HG03378 (cell line): ENCODE measurements around the gene ZNF567.

Experiments
- ATAC-seq: cut with Tn5 transposase; IDR thresholded peaks from one replicate; pipeline ENCODE4 v1.9.1; 2021; ENCODE audit warnings: mild to moderate bottlenecking, moderate library complexity; ENCODE audit not compliant: unreplicated experiment

Gene ZNF567

DNA sequence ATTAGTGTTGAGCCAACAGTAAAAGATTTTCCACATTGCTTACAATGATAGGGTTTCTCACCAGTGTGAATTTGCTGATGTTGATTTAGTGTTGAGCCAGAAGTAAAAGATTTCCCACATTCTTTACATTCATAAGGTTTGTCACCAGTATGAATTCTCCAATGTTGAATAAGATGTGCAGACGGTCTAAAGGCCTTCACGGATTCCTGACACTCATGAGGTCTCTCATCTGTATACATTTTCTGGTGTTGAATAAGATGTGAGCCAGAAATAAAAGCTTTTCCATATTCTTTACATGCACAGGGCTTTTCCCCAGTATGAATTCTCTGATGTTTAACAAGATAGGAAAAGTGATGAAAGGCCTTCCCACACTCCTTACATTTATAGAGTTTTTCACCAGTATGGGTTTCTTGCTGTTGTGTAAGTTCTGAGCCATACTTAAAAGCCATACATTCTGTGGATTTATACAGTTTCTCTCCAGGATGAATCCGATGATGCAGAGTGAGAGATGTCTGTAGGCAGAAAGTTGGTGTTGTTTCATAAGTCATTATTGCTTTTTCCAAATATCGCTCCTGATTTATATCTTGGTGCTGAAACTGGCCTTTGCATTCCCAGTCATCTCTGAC is 62.8 kb downstream of the ZNF567 start:
- ATAC-seq = no peak
